ENCODE data around the gene CCDC122. TPM values are rescaled to one million over a fixed set of nuclear protein-coding genes. Genes with fewer than 3 reads are reported as not detected.

CCDC122 gene
- total RNA-seq, 5 donors from 2014 or later (not counting 1 experiment from before 2014, with no cell fraction given): 0.44 to 4.1 (median 0.78) TPM

- Mint-ChIP-seq H3K9me3 (no peaks in the 10 kb centered on the region), H3K36me3 (no peaks in the 10 kb centered on the region), H3K27me3 (no peaks in the 10 kb centered on the region), H3K27ac (no peak overlapping the region), H3K4me3 (no peak overlapping the region), H3K4me1 (no peaks in the 10 kb centered on the region)
- ChIA-PET POLR2A (no interaction called here), CTCF (interaction anchor here in 1 of 2 donors (1.0 kb wide), 1 partner anchor 902 kb away, joined by 3 read pairs; no protein-coding TSS in a partner anchor)
- no peak for DNase-seq
- no peak overlapping the region for H3K4me3 ChIP-seq (ENCODE audit: control insufficient read depth in 1 of 2, extremely low read depth in 1 of 2, low read length in 1 of 2)
- WGBS (ENCODE audit: insufficient coverage): no CpG with 5 or more reads among the region's 1 CpG
- no peaks in the 10 kb centered on the region for H3K36me3 ChIP-seq (ENCODE audit: control insufficient read depth in 2 of 2, extremely low read depth in 1 of 2, insufficient read depth in 1 of 2, low read length in 1 of 2)
- ATAC-seq (replicated peaks in 1 of 4): no peak
- no peak overlapping the region for H3K27ac ChIP-seq (ENCODE audit: low read length)
- no peaks in the 10 kb centered on the region for H3K27me3 ChIP-seq (replicated peaks in 1 of 2; ENCODE audit: control insufficient read depth in 2 of 2, extremely low read depth in 1 of 2, insufficient read depth in 2 of 2, low read length in 1 of 2)
- no peaks in the 10 kb centered on the region for H3K4me1 ChIP-seq (ENCODE audit: control insufficient read depth in 1 of 2, extremely low read depth in 1 of 2, insufficient read depth in 2 of 2, low read length in 2 of 2)
- no peaks in the 10 kb centered on the region for H3K9me3 ChIP-seq
These were observed 7.4 kb downstream of the CCDC122 start for GRCh38 chr13:43872181-43872580.

GRCh38 chr13:43865892-43866291 is 13.6 kb downstream of the CCDC122 start:
- DNase-seq (no peak), ATAC-seq (replicated peaks in 1 of 4) (no peak)
- no peak overlapping the region for H3K27ac ChIP-seq (ENCODE audit: low read length)
- H3K4me1 ChIP-seq (ENCODE audit: control insufficient read depth in 1 of 2, extremely low read depth in 1 of 2, insufficient read depth in 2 of 2, low read length in 2 of 2): no peaks in the 10 kb centered on the region
- 100% methylated on average over 1 of the region's 4 CpGs for WGBS (ENCODE audit: insufficient coverage)
- Mint-ChIP-seq H3K4me3 (no peak overlapping the region), H3K9me3 (no peaks in the 10 kb centered on the region), H3K4me1 (no peaks in the 10 kb centered on the region), H3K36me3 (no peaks in the 10 kb centered on the region), H3K27ac (no peak overlapping the region), H3K27me3 (no peaks in the 10 kb centered on the region)
- H3K4me3 ChIP-seq (ENCODE audit: control insufficient read depth in 1 of 2, extremely low read depth in 1 of 2, low read length in 1 of 2): no peak overlapping the region
- H3K27me3 ChIP-seq (replicated peaks in 1 of 2; ENCODE audit: control insufficient read depth in 2 of 2, extremely low read depth in 1 of 2, insufficient read depth in 2 of 2, low read length in 1 of 2): no peaks in the 10 kb centered on the region
- no peaks in the 10 kb centered on the region for H3K36me3 ChIP-seq (ENCODE audit: control insufficient read depth in 2 of 2, extremely low read depth in 1 of 2, insufficient read depth in 1 of 2, low read length in 1 of 2)
- POLR2A ChIA-PET: no interaction called here
- CTCF ChIA-PET: no interaction called here
- H3K9me3 ChIP-seq: no peaks in the 10 kb centered on the region

DNA sequence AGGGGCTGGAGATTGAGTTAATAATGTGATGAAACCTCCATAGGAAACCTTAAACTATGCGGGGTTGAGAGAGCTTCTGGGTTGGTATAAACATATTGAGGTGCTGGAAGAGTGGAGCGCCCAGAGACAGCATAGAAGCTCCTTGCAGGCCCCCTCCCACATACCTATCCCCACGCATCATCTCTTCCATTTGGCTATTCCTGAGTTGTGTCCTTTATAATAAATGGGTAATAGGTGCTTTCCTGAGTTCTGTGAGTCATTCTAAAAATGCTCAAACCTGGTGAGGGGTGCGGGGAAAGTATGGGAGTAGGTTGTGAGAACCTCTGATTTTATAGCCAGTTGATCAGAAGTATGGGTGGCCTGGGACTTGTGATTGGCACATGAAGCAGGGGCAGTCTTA is 14.6 kb downstream of the CCDC122 start:
- Mint-ChIP-seq H3K27ac (no peak overlapping the region), H3K9me3 (no peaks in the 10 kb centered on the region), H3K4me1 (no peaks in the 10 kb centered on the region), H3K36me3 (no peaks in the 10 kb centered on the region), H3K4me3 (no peak overlapping the region), H3K27me3 (no peaks in the 10 kb centered on the region)
- WGBS (ENCODE audit: insufficient coverage): no CpG with 5 or more reads among the region's 4 CpGs
- DNase-seq (no peak), ATAC-seq (replicated peaks in 1 of 4) (no peak)
- Histone ChIP-seq H3K27me3 (replicated peaks in 1 of 2; ENCODE audit: control insufficient read depth in 2 of 2, extremely low read depth in 1 of 2, insufficient read depth in 2 of 2, low read length in 1 of 2) (no peaks in the 10 kb centered on the region), H3K4me1 (ENCODE audit: control insufficient read depth in 1 of 2, extremely low read depth in 1 of 2, insufficient read depth in 2 of 2, low read length in 2 of 2) (no peaks in the 10 kb centered on the region), H3K4me3 (ENCODE audit: control insufficient read depth in 1 of 2, extremely low read depth in 1 of 2, low read length in 1 of 2) (no peak overlapping the region), H3K36me3 (ENCODE audit: control insufficient read depth in 2 of 2, extremely low read depth in 1 of 2, insufficient read depth in 1 of 2, low read length in 1 of 2) (no peaks in the 10 kb centered on the region), H3K9me3 (no peaks in the 10 kb centered on the region), H3K27ac (ENCODE audit: low read length) (no peak overlapping the region)
- ChIA-PET CTCF (no interaction called here), POLR2A (no interaction called here)

GRCh38 chr13:43861863-43862262 is 17.7 kb downstream of the CCDC122 start:
- POLR2A ChIA-PET: no interaction called here
- no peak overlapping the region for H3K4me3 Mint-ChIP-seq
- Histone ChIP-seq H3K27ac (ENCODE audit: low read length) (no peak overlapping the region), H3K4me1 (ENCODE audit: control insufficient read depth in 1 of 2, extremely low read depth in 1 of 2, insufficient read depth in 2 of 2, low read length in 2 of 2) (no peaks in the 10 kb centered on the region), H3K27me3 (replicated peaks in 1 of 2; ENCODE audit: control insufficient read depth in 2 of 2, extremely low read depth in 1 of 2, insufficient read depth in 2 of 2, low read length in 1 of 2) (no peaks in the 10 kb centered on the region), H3K36me3 (ENCODE audit: control insufficient read depth in 2 of 2, extremely low read depth in 1 of 2, insufficient read depth in 1 of 2, low read length in 1 of 2) (no peaks in the 10 kb centered on the region), H3K4me3 (ENCODE audit: control insufficient read depth in 1 of 2, extremely low read depth in 1 of 2, low read length in 1 of 2) (no peak overlapping the region), H3K9me3 (no peaks in the 10 kb centered on the region)
- no peaks in the 10 kb centered on the region for H3K36me3 Mint-ChIP-seq
- ATAC-seq (replicated peaks in 1 of 4) (no peak), DNase-seq (no peak)
- no peaks in the 10 kb centered on the region for H3K27me3 Mint-ChIP-seq
- CTCF ChIA-PET: no interaction called here
- no peak overlapping the region for H3K27ac Mint-ChIP-seq
- WGBS (ENCODE audit: insufficient coverage): 100% methylated on average over 1 of the region's 1 CpG
- no peaks in the 10 kb centered on the region for H3K4me1 Mint-ChIP-seq
- no peaks in the 10 kb centered on the region for H3K9me3 Mint-ChIP-seq

DNA sequence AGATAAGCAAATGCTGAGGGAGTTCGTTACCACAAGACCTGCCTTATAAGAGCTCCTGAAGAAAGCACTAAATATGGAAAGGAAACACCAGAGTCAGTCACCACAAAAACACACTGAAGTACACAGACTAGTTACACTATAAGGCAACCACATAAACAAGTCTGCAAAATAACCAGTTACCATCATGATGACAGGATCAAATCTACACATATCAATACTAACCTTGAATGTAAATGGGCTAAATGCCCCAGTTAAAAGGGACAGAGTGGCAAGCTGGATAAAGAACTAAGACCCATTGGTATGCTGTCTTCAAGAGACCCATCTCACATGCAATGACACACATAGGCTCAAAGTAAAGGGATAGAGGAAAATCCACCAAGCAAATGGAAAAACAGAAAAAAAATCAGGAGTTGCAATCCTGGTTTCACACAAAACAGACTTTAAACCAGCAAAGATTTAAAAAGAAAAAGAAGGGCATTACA is 26.6 kb downstream of the CCDC122 start:
- Histone ChIP-seq H3K4me3 (ENCODE audit: control insufficient read depth in 1 of 2, extremely low read depth in 1 of 2, low read length in 1 of 2) (no peak overlapping the region), H3K9me3 (no peaks in the 10 kb centered on the region), H3K4me1 (ENCODE audit: control insufficient read depth in 1 of 2, extremely low read depth in 1 of 2, insufficient read depth in 2 of 2, low read length in 2 of 2) (no peaks in the 10 kb centered on the region), H3K27ac (ENCODE audit: low read length) (no peak overlapping the region), H3K27me3 (replicated peaks in 1 of 2; ENCODE audit: control insufficient read depth in 2 of 2, extremely low read depth in 1 of 2, insufficient read depth in 2 of 2, low read length in 1 of 2) (peaks cover 0 to 4% of the 10 kb centered on the region in 2 experiments), H3K36me3 (ENCODE audit: control insufficient read depth in 2 of 2, extremely low read depth in 1 of 2, insufficient read depth in 1 of 2, low read length in 1 of 2) (no peaks in the 10 kb centered on the region)
- peaks cover 52% of the 10 kb centered on the region for H3K36me3 Mint-ChIP-seq
- H3K27me3 Mint-ChIP-seq: peaks cover 3 to 5% of the 10 kb centered on the region in 2 donors
- no peak for ATAC-seq (replicated peaks in 1 of 4)
- ChIA-PET POLR2A (no interaction called here), CTCF (no interaction called here)
- H3K4me3 Mint-ChIP-seq: no peak overlapping the region
- H3K4me1 Mint-ChIP-seq: no peaks in the 10 kb centered on the region
- no peak overlapping the region for H3K27ac Mint-ChIP-seq
- H3K9me3 Mint-ChIP-seq: peaks cover 36 to 62% (median 59%) of the 10 kb centered on the region in 3 donors
- DNase-seq: no peak
- WGBS (ENCODE audit: insufficient coverage): no CpG with 5 or more reads among the region's 1 CpG

DNA sequence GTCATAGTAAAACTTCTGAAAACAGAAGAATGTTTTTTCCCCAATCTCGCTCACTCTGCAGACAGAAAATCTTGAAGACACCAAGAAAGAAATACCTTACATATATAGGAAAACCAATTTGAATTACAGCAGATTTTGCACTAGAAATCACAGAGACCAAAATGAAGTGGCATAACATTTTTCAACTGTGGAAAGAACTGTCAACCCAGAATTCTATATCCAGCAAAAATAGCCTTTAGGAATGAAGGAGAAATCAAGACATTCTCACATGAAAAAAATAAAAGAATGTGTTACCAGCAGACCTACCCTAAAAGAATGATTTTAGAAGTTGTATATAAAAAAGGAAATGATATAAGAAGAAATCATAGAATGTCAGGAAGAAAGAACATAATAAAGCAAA is 28.7 kb downstream of the CCDC122 start:
- no peak for ATAC-seq (replicated peaks in 1 of 4)
- Mint-ChIP-seq H3K4me1 (no peaks in the 10 kb centered on the region), H3K27ac (no peak overlapping the region), H3K9me3 (peaks cover 36 to 62% (median 59%) of the 10 kb centered on the region in 3 donors), H3K27me3 (peaks cover 3 to 5% of the 10 kb centered on the region in 2 donors), H3K36me3 (peaks cover 52% of the 10 kb centered on the region), H3K4me3 (no peak overlapping the region)
- no peaks in the 10 kb centered on the region for H3K36me3 ChIP-seq (ENCODE audit: control insufficient read depth in 2 of 2, extremely low read depth in 1 of 2, insufficient read depth in 1 of 2, low read length in 1 of 2)
- H3K9me3 ChIP-seq: no peaks in the 10 kb centered on the region
- no peak for DNase-seq
- H3K27me3 ChIP-seq (replicated peaks in 1 of 2; ENCODE audit: control insufficient read depth in 2 of 2, extremely low read depth in 1 of 2, insufficient read depth in 2 of 2, low read length in 1 of 2): peaks cover 0 to 4% of the 10 kb centered on the region in 2 experiments
- ChIA-PET CTCF (no interaction called here), POLR2A (no interaction called here)
- no peak overlapping the region for H3K4me3 ChIP-seq (ENCODE audit: control insufficient read depth in 1 of 2, extremely low read depth in 1 of 2, low read length in 1 of 2)
- 100% methylated on average over 1 of the region's 1 CpG for WGBS (ENCODE audit: insufficient coverage)
- no peaks in the 10 kb centered on the region for H3K4me1 ChIP-seq (ENCODE audit: control insufficient read depth in 1 of 2, extremely low read depth in 1 of 2, insufficient read depth in 2 of 2, low read length in 2 of 2)
- H3K27ac ChIP-seq (ENCODE audit: low read length): no peak overlapping the region

Measured in T-cell (primary cell).